ENCODE measurements around the gene DKK1.

The DKK1 gene

GRCh38 chr10:52313933-52314821 lies at the start of gene DKK1:
Gene DKK1, plus strand, starts transcription at chr10:52314281. Its CDS starts 154 bp downstream, at chr10:52314435.
- Mint-ChIP-seq H3K36me3 (ENCODE audit: low read depth) (no peaks in the 10 kb centered on the region), H3K27ac (no peak within 1 kb of the TSS), H3K4me1 (ENCODE audit: low read depth) (peaks cover 13% of the 10 kb centered on the region), H3K4me3 (peak within 1 kb of the TSS; percentile 47), H3K27me3 (peaks cover 70% of the 10 kb centered on the region), H3K9me3 (no peaks in the 10 kb centered on the region)
- peak; percentile 37 for DNase-seq

GRCh38 chr10:52265131-52265926 lies 48.8 kb upstream of the DKK1 start:
- no peak overlapping the region for H3K27ac Mint-ChIP-seq
- no peaks in the 10 kb centered on the region for H3K4me1 Mint-ChIP-seq (ENCODE audit: low read depth)
- H3K4me3 Mint-ChIP-seq = no peak overlapping the region
- no peaks in the 10 kb centered on the region for H3K27me3 Mint-ChIP-seq
- H3K9me3 Mint-ChIP-seq = no peaks in the 10 kb centered on the region
- no peak for DNase-seq
- no peaks in the 10 kb centered on the region for H3K36me3 Mint-ChIP-seq (ENCODE audit: low read depth)

- Mint-ChIP-seq H3K9me3 (no peaks in the 10 kb centered on the region), H3K27me3 (no peaks in the 10 kb centered on the region), H3K27ac (no peak overlapping the region), H3K36me3 (ENCODE audit: low read depth) (no peaks in the 10 kb centered on the region), H3K4me3 (no peak overlapping the region), H3K4me1 (ENCODE audit: low read depth) (no peaks in the 10 kb centered on the region)
- no peak for DNase-seq
These were observed 47.2 kb upstream of the DKK1 start for GRCh38 chr10:52266858-52267257.

GRCh38 chr10:52268790-52269189 lies 45.3 kb upstream of the DKK1 start:
- Mint-ChIP-seq H3K4me3 (no peak overlapping the region), H3K9me3 (no peaks in the 10 kb centered on the region), H3K36me3 (ENCODE audit: low read depth) (no peaks in the 10 kb centered on the region), H3K4me1 (ENCODE audit: low read depth) (no peaks in the 10 kb centered on the region), H3K27ac (no peak overlapping the region), H3K27me3 (no peaks in the 10 kb centered on the region)
- DNase-seq = no peak

- H3K27ac Mint-ChIP-seq = no peak overlapping the region
- no peak for DNase-seq
- no peaks in the 10 kb centered on the region for H3K36me3 Mint-ChIP-seq (ENCODE audit: low read depth)
- no peaks in the 10 kb centered on the region for H3K9me3 Mint-ChIP-seq
- no peak overlapping the region for H3K4me3 Mint-ChIP-seq
- no peaks in the 10 kb centered on the region for H3K4me1 Mint-ChIP-seq (ENCODE audit: low read depth)
- H3K27me3 Mint-ChIP-seq = no peaks in the 10 kb centered on the region
These were observed 44.8 kb upstream of the DKK1 start for GRCh38 chr10:52269233-52269632.

- H3K9me3 Mint-ChIP-seq = peaks cover 10% of the 10 kb centered on the region
- H3K27ac Mint-ChIP-seq = no peak overlapping the region
- no peaks in the 10 kb centered on the region for H3K4me1 Mint-ChIP-seq (ENCODE audit: low read depth)
- H3K36me3 Mint-ChIP-seq (ENCODE audit: low read depth) = no peaks in the 10 kb centered on the region
- H3K4me3 Mint-ChIP-seq = no peak overlapping the region
- no peak for DNase-seq
- H3K27me3 Mint-ChIP-seq = no peaks in the 10 kb centered on the region
These were observed 37.9 kb upstream of the DKK1 start for GRCh38 chr10:52276163-52276562.

GRCh38 chr10:52276986-52277385 lies 37.1 kb upstream of the DKK1 start:
- no peak for DNase-seq
- no peak overlapping the region for H3K27ac Mint-ChIP-seq
- H3K4me3 Mint-ChIP-seq = no peak overlapping the region
- no peaks in the 10 kb centered on the region for H3K36me3 Mint-ChIP-seq (ENCODE audit: low read depth)
- H3K27me3 Mint-ChIP-seq = no peaks in the 10 kb centered on the region
- peaks cover 10% of the 10 kb centered on the region for H3K9me3 Mint-ChIP-seq
- H3K4me1 Mint-ChIP-seq (ENCODE audit: low read depth) = no peaks in the 10 kb centered on the region

GRCh38 chr10:52279546-52279945 lies 34.5 kb upstream of the DKK1 start:
- Mint-ChIP-seq H3K36me3 (ENCODE audit: low read depth) (no peaks in the 10 kb centered on the region), H3K9me3 (peaks cover 9% of the 10 kb centered on the region), H3K27ac (no peak overlapping the region), H3K4me1 (ENCODE audit: low read depth) (no peaks in the 10 kb centered on the region), H3K4me3 (no peak overlapping the region), H3K27me3 (no peaks in the 10 kb centered on the region)
- no peak for DNase-seq

- H3K9me3 Mint-ChIP-seq = peaks cover 5% of the 10 kb centered on the region
- DNase-seq = no peak
- no peaks in the 10 kb centered on the region for H3K4me1 Mint-ChIP-seq (ENCODE audit: low read depth)
- H3K27ac Mint-ChIP-seq = no peak overlapping the region
- no peaks in the 10 kb centered on the region for H3K36me3 Mint-ChIP-seq (ENCODE audit: low read depth)
- H3K4me3 Mint-ChIP-seq = no peak overlapping the region
- H3K27me3 Mint-ChIP-seq = no peaks in the 10 kb centered on the region
These were observed 34.0 kb upstream of the DKK1 start for GRCh38 chr10:52280051-52280450.

- Mint-ChIP-seq H3K4me1 (ENCODE audit: low read depth) (no peaks in the 10 kb centered on the region), H3K4me3 (no peak overlapping the region), H3K9me3 (no peaks in the 10 kb centered on the region), H3K27me3 (no peaks in the 10 kb centered on the region), H3K27ac (no peak overlapping the region), H3K36me3 (ENCODE audit: low read depth) (no peaks in the 10 kb centered on the region)
- no peak for DNase-seq
These were observed 30.9 kb upstream of the DKK1 start for GRCh38 chr10:52283174-52283573.

- H3K9me3 Mint-ChIP-seq = no peaks in the 10 kb centered on the region
- no peak overlapping the region for H3K27ac Mint-ChIP-seq
- H3K36me3 Mint-ChIP-seq (ENCODE audit: low read depth) = no peaks in the 10 kb centered on the region
- no peak overlapping the region for H3K4me3 Mint-ChIP-seq
- no peaks in the 10 kb centered on the region for H3K27me3 Mint-ChIP-seq
- no peak for DNase-seq
- no peaks in the 10 kb centered on the region for H3K4me1 Mint-ChIP-seq (ENCODE audit: low read depth)
These were observed 29.6 kb upstream of the DKK1 start for GRCh38 chr10:52284416-52285013.

- H3K9me3 Mint-ChIP-seq = no peaks in the 10 kb centered on the region
- no peak for DNase-seq
- no peak overlapping the region for H3K27ac Mint-ChIP-seq
- no peaks in the 10 kb centered on the region for H3K27me3 Mint-ChIP-seq
- no peaks in the 10 kb centered on the region for H3K4me1 Mint-ChIP-seq (ENCODE audit: low read depth)
- no peak overlapping the region for H3K4me3 Mint-ChIP-seq
- no peaks in the 10 kb centered on the region for H3K36me3 Mint-ChIP-seq (ENCODE audit: low read depth)
These were observed 26.2 kb upstream of the DKK1 start for GRCh38 chr10:52287866-52288265.

- Mint-ChIP-seq H3K36me3 (ENCODE audit: low read depth) (no peaks in the 10 kb centered on the region), H3K27ac (no peak overlapping the region), H3K4me3 (no peak overlapping the region), H3K27me3 (no peaks in the 10 kb centered on the region), H3K4me1 (ENCODE audit: low read depth) (no peaks in the 10 kb centered on the region), H3K9me3 (no peaks in the 10 kb centered on the region)
- no peak for DNase-seq
These were observed 16.3 kb upstream of the DKK1 start for GRCh38 chr10:52297747-52298146.

GRCh38 chr10:52300599-52301277 lies 13.3 kb upstream of the DKK1 start:
- no peaks in the 10 kb centered on the region for H3K9me3 Mint-ChIP-seq
- H3K4me3 Mint-ChIP-seq = no peak overlapping the region
- H3K4me1 Mint-ChIP-seq (ENCODE audit: low read depth) = no peaks in the 10 kb centered on the region
- H3K36me3 Mint-ChIP-seq (ENCODE audit: low read depth) = no peaks in the 10 kb centered on the region
- DNase-seq = no peak
- H3K27me3 Mint-ChIP-seq = no peaks in the 10 kb centered on the region
- no peak overlapping the region for H3K27ac Mint-ChIP-seq
